KMS-11 (cell line): ENCODE measurements around the gene DDX49.

ENCODE experiments used
- H2AFZ ChIP-seq: fragments of 200-600 bp; sonication (generic); 2 replicates; pipeline ENCODE4 v1.6.1; 2016; ENCODE audit warnings: antibody characterized with exemption, mixed run types, low read depth
- H3K27ac ChIP-seq: fragments of 200-600 bp; sonication (generic); 2 replicates; pipeline ENCODE4 v1.6.1; 2016; ENCODE audit warnings: mild to moderate bottlenecking, mixed run types
- H3K27me3 ChIP-seq: fragments of 200-600 bp; sonication (generic); 2 replicates; pipeline ENCODE4 v1.6.1; 2017; ENCODE audit warnings: mild to moderate bottlenecking, low read depth, mixed run types, moderate library complexity; ENCODE audit not compliant: insufficient read depth
- H3K36me3 ChIP-seq: fragments of 200-600 bp; sonication (generic); 2 replicates; pipeline ENCODE4 v1.6.1; 2017; ENCODE audit warnings: mild to moderate bottlenecking, mixed run types; ENCODE audit not compliant: insufficient read depth
- H3K4me1 ChIP-seq: fragments of 200-600 bp; sonication (generic); 2 replicates; pipeline ENCODE4 v1.6.1; 2016; ENCODE audit warnings: mild to moderate bottlenecking, low read depth, mixed run types; ENCODE audit not compliant: poor library complexity, severe bottlenecking
- H3K4me2 ChIP-seq: fragments of 200-600 bp; sonication (generic); 2 replicates; pipeline ENCODE4 v1.7.0; 2016; ENCODE audit warnings: mild to moderate bottlenecking, mixed run types
- H3K4me3 ChIP-seq: fragments of 200-600 bp; sonication (generic); IDR thresholded peaks from 2 replicates; pipeline ENCODE4 v1.6.1; 2017; ENCODE audit warnings: low read depth, low read length, mixed read lengths; ENCODE audit not compliant: insufficient read depth
- H3K79me2 ChIP-seq: fragments of 200-600 bp; sonication (generic); 2 replicates; pipeline ENCODE4 v1.6.1; 2016; ENCODE audit warnings: low read depth, mixed run types; ENCODE audit not compliant: insufficient read depth
- H3K9ac ChIP-seq: fragments of 200-600 bp; sonication (generic); 2 replicates; pipeline ENCODE4 v1.6.1; 2016; ENCODE audit warnings: mild to moderate bottlenecking, mixed run types
- H4K20me1 ChIP-seq: fragments of 200-600 bp; sonication (generic); 2 replicates; pipeline ENCODE4 v1.6.1; 2016; ENCODE audit warnings: mild to moderate bottlenecking, mixed run types; ENCODE audit not compliant: insufficient read depth
- CTCF ChIP-seq: fragments of 200-600 bp; sonication (generic); conservative IDR thresholded peaks from 2 replicates; pipeline ENCODE4 v1.6.1; 2017; ENCODE audit warnings: low read depth, mild to moderate bottlenecking, antibody characterized with exemption, low read length, moderate library complexity, mixed read lengths

DDX49 gene

GRCh38 chr19:18972851-18973250 lies 53.3 kb downstream of the DDX49 start:
- TF ChIP-seq CTCF = no peak
- Histone ChIP-seq H3K79me2 (no peaks in the 10 kb centered on the region), H3K36me3 (no peaks in the 10 kb centered on the region), H3K4me2 (no peak overlapping the region), H3K27ac (no peak overlapping the region), H4K20me1 (no peaks in the 10 kb centered on the region), H3K4me1 (peaks cover 3% of the 10 kb centered on the region), H3K4me3 (no peak overlapping the region), H3K27me3 (no peaks in the 10 kb centered on the region), H2AFZ (no peak overlapping the region), H3K9ac (no peak overlapping the region)

- H3K4me2 ChIP-seq = no peak overlapping the region
- no peak overlapping the region for H2AFZ ChIP-seq
These were observed 55.5 kb downstream of the DDX49 start for GRCh38 chr19:18975011-18975410.

DNA sequence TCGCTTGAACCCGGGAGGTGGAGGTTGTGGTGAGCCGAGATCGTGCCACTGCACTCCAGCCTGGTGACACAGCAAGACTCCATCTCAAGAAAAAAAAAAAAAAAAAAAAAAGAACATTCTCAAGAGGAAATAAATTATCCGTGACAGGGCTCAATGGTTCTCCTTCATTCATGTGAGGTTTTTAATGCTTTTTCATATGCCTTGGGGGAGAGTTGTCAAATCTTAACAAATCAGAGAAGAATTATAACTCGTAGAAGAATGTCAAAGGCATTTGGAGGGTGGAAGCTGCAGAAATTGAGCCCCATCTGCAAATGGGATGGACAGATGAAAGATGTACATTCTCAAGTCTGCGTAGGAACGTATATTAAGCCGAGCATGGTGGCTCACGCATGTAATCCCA lies 56.4 kb downstream of the DDX49 start:
- no peak for TF ChIP-seq CTCF
- H3K4me3 ChIP-seq = no peak overlapping the region
- H4K20me1 ChIP-seq = no peaks in the 10 kb centered on the region
- no peaks in the 10 kb centered on the region for H3K79me2 ChIP-seq
- no peak overlapping the region for H3K4me2 ChIP-seq
- no peak overlapping the region for H3K27ac ChIP-seq
- no peaks in the 10 kb centered on the region for H3K36me3 ChIP-seq
- H3K27me3 ChIP-seq = no peaks in the 10 kb centered on the region
- no peak overlapping the region for H2AFZ ChIP-seq
- no peak overlapping the region for H3K9ac ChIP-seq
- H3K4me1 ChIP-seq = no peaks in the 10 kb centered on the region

More at GRCh38 chr19:18975011-18975410, 55.5 kb downstream of the DDX49 start:
- no peaks in the 10 kb centered on the region for H3K4me1 ChIP-seq
- H3K36me3 ChIP-seq = no peaks in the 10 kb centered on the region
- H3K79me2 ChIP-seq = no peaks in the 10 kb centered on the region
- no peak overlapping the region for H3K9ac ChIP-seq
- H3K27ac ChIP-seq = no peak overlapping the region
- no peaks in the 10 kb centered on the region for H4K20me1 ChIP-seq
- no peaks in the 10 kb centered on the region for H3K27me3 ChIP-seq
- H3K4me3 ChIP-seq = no peak overlapping the region
- TF ChIP-seq CTCF = no peak
